Body of pancreas (tissue), 4 donors: ENCODE measurements around the gene MYO1H.

ENCODE experiments used
- POLR2A ChIP-seq, 3 donors: fragments of 450-650 bp; IDR thresholded peaks; one replicate each; pipeline ENCODE4 v1.6.1; 2016; ENCODE audit warnings: antibody characterized with exemption in 3 of 3, mild to moderate bottlenecking in 2 of 3
- TF ChIP-seq, protein P1 (sequence below), 7 experiments: fragments of 450-650 bp in 4 of 7; fragments of 200-600 bp in 3 of 7; sonication (generic) in 3 of 7; IDR thresholded peaks; one replicate each; pipeline ENCODE4 v1.5.1; 2016 to 2019; ENCODE audit warnings: antibody characterized with exemption in 7 of 7

DNA sequence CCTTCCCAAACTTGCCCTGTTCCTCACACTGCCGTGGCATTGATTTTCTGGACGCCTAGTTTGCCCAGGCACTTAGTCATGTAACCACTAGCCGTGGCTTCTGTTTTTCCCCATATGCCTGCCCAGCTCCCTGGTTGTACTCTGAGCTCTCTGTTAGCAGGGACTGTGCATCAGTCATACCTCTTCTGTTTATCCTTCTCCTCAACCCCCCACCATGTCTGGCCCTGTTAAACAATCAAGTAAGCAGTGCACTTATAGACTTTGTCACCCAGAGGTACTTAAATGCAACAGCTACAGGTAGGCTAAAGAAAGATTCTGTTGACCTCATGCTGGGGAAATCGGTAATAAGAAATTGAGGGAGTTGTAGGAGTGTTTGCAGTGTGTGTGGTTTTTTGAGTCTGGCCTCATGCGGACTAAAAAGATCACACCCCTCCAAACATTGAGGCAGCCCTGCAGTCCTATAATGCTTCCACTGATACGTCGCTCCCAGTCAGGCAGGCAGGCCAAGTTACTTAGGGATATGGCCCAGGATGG lies 146.7 kb downstream of the MYO1H start:
- TF ChIP-seq, protein P1, sequence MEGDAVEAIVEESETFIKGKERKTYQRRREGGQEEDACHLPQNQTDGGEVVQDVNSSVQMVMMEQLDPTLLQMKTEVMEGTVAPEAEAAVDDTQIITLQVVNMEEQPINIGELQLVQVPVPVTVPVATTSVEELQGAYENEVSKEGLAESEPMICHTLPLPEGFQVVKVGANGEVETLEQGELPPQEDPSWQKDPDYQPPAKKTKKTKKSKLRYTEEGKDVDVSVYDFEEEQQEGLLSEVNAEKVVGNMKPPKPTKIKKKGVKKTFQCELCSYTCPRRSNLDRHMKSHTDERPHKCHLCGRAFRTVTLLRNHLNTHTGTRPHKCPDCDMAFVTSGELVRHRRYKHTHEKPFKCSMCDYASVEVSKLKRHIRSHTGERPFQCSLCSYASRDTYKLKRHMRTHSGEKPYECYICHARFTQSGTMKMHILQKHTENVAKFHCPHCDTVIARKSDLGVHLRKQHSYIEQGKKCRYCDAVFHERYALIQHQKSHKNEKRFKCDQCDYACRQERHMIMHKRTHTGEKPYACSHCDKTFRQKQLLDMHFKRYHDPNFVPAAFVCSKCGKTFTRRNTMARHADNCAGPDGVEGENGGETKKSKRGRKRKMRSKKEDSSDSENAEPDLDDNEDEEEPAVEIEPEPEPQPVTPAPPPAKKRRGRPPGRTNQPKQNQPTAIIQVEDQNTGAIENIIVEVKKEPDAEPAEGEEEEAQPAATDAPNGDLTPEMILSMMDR (IDR thresholded peaks at IDR 0.05), result no peak
- TF ChIP-seq POLR2A (IDR thresholded peaks at IDR 0.05), result no peak
